HG02571 (cell line): ENCODE results near the gene MACROD2.
"Not testable (repeated sequence)": the region's sequence is repeated elsewhere in the genome, so short reads cannot be mapped to it uniquely, and the experiment has no call there.

Source experiments
- ATAC-seq: cut with Tn5 transposase; IDR thresholded peaks from one replicate; pipeline ENCODE4 v1.9.1; 2021; ENCODE audit warnings: mild to moderate bottlenecking, moderate library complexity; ENCODE audit not compliant: unreplicated experiment

The MACROD2 gene

DNA sequence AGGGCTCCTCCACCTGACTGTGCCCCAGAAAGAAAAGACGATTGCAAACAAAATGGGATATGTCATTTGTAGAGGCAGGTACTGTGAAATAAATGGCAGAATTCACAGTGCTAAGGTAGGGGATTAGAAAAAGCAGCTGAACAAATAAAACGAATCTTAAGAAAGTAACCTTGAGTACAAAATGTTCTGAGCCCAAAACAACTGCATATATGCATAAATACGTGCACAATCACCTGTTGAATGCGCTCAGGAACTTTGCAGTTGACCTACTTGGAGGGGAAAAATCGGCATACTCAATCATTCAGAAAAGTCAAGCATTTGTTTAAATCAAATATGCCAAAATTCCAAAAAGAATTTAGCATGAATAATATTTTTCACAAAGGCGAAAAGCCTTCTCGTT lies 1114.2 kb downstream of the MACROD2 start:
- ATAC-seq, result no peak

DNA sequence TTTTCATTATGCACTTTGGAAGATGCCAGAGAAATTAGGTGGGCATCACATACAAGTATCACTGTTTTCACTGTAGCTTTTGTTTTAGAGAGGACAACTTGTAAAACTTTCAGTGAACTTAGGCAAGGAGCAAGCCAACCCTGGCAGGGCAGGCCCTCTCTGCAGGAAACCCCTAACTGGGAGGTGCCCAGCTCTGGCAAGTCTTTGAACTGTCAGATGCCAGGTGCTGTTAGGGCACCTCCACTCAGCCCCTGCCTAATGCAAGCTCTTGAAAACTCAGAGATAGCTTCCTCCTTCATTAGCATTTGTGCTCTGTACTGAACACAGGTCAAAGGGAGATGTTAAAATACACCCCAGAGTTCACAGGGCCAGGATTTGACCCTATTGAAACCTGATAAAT lies 1116.3 kb downstream of the MACROD2 start:
- no peak for ATAC-seq

DNA sequence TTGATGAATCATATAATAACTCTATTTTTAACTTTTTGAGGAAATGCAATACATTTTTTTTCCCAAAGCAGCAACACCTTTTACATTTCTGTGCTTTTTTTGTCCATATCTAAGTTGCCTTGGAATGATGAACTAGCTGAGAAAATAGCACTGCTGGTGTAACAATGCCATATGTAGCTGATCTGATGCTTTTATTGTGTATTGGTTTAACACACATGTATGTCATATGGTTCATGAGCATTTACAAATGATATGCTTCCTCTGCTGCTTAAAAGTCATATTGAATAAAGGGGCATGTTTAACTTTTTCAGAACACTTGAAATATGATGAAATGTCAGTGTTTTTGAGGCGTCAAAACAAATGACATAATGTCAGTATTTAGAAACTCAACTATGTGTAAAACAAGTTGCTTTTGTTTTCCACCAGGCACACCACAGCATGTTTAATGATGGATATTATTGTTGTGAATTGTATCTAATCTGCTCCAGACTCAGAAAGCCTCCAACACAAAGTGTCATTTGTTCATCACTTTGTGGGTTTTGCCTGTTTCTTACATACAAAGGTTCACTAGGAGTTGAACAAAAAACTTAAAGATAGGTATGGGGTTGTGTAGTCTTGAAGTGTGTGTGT lies 1117.9 kb downstream of the MACROD2 start:
- no peak for ATAC-seq

- no peak for ATAC-seq
Observed at GRCh38 chr20:15119852-15120487, 1124.7 kb downstream of the MACROD2 start.

GRCh38 chr20:15122613-15123012 lies 1127.3 kb downstream of the MACROD2 start:
- ATAC-seq, result no peak

DNA sequence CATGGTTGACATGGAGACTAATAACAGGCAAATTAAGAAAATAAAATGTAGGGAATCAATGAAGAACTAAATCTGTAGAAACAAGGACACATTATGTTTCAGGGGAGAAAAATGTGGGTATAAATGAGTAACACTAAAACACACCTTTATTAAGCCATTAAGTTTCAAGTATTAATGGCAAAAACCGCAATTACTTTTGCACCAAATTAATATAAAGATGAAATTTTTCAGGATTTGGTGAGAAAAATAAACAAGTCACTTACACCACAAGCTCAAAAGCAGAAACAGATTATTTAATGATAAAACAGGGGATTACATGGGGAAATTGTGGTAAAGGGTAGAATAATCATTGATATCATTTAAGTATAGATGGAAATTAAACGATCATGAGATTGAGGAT lies 1135.9 kb downstream of the MACROD2 start:
- no peak for ATAC-seq

DNA sequence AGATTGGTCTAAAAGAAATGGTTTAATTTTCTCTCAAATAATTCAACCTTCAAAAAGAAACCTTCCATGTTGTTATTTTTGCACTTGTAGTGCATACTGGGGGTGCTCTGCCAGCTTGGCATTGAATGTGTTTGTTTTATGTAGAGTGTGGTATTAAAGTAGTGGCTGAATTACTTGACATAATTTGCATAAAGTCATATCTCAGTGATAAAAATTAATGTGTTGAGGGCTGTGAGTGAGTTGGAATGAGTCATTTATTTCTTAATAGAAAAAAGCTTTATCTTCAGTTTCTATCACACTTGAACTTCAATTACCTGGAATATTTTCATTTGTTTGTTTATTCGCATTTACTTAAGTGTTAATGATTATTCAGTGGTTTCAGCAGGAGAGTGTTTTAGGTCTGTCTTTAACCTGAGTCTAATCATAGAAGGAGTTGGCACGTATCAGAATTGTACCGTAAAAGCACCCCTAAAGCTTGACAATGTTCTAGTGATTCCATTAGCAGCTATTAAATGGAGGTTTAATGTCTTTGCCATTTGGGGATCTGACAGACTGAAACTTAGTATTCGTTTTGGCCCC lies 1143.3 kb downstream of the MACROD2 start:
- no peak for ATAC-seq

DNA sequence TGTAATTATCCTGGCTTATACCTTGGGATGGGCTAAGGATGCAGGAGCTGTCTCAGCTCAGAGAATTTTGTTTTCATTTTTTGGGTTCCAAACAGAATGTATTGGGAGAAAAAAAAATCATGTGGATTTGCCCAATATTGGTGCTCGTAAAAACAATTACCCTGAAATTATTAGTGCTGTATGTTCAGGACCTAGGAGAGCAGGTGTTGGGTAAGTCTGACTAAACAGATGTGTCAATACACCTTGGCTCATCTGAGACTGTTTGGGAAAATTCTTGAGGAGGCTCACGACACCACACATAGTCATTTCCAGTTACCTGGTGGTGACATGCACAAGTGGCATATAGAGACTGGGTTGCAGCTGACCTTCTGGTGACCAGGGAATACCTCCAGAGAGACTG lies 1144.2 kb downstream of the MACROD2 start:
- ATAC-seq, result no peak

DNA sequence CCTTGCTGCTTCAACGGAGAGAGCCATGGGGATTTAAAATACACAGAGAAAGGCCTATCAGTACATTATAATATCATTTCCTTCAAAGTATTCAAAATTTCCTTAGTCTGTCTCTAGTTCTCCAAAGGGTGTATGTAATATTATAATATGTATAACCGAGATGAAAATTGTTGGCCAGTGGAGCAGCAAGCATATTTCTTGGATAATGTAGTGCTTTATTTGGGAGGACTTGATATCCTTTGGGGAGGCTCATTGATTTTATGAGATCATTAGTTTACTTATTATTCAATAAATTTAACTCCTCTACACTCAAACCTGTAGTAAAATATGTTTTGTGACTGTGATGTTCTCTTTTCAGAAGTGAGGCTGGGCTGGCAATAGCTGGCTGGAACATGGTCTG lies 1145.0 kb downstream of the MACROD2 start:
- ATAC-seq, result no peak

DNA sequence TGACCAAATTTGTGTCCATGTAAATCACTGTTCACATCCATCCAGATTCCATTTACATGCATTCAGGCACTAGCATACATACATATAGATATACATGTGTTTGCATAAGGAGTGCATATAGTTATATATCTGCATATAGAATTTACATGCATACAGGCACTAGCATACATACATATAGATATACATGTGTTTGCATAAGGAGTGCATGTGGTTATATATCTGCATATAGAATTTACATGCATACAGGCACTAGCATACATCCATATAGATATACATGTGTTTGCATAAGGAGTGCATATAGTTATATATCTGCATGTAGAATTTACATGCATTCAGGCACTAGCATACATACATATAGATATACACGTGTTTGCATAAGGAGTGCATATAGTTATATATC lies 1145.6 kb downstream of the MACROD2 start:
- not testable (repeated sequence) for ATAC-seq

DNA sequence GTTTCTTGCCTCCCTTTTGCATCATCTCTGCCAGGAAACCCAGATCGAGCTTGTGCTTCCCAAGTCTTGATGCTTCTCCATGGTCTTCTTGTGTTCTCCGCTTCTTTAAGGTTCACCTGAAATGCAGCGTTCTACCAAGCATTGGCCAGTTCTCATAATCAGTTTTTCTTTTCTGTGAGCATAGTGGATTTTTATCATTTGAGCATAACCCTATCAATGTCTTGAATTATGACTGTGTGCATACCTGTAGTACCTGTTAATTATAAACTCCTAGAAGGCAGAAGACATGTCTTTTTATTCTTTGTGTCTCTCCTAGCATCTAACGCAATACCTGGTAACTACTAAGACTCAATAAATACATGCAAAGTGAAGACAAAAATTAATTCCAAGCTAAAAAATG lies 1146.5 kb downstream of the MACROD2 start:
- no peak for ATAC-seq

DNA sequence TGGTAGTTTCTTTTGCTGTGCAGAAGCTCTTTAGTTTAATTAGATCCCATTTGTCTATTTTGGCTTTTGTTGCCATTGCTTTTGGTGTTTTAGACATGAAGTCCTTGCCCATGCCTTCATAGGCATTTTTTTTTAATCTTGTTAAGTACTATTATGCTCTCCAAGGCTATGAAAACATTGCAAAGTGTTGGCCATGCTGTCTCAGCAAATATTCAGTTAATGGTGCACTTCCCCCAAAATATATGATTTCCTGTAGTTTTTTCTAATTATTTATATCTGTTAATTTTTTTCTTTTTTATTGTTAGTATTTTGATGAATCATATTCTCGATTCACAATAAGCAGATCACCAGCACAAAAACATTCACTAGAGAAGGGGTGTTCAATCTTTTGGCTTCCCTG lies 1148.2 kb downstream of the MACROD2 start:
- ATAC-seq, result no peak

DNA sequence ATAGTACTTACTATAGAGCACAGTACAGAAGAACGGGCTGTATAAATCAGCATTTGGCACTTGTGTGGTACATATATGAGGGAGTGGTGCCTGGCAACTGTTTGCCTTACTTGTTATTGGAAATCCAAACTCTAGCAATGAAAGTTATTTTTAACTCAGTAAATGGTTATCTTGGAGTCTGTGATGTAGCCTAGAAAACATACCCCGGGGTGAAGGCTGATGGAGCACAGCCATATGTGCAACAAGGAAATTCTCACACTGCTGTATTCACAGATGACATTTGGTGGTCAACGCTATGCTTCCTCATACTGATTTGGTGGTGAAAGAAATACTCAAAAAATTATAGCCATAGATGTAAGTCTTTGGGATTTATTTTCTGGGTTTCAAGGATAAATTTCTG lies 1149.6 kb downstream of the MACROD2 start:
- ATAC-seq, result no peak

- ATAC-seq, result no peak
Observed at GRCh38 chr20:15146948-15147347, 1151.6 kb downstream of the MACROD2 start.

GRCh38 chr20:15154070-15154469 lies 1158.8 kb downstream of the MACROD2 start:
- no peak for ATAC-seq

GRCh38 chr20:15155848-15156401 lies 1160.6 kb downstream of the MACROD2 start:
- no peak for ATAC-seq

GRCh38 chr20:15158533-15158932 lies 1163.2 kb downstream of the MACROD2 start:
- ATAC-seq, result no peak

DNA sequence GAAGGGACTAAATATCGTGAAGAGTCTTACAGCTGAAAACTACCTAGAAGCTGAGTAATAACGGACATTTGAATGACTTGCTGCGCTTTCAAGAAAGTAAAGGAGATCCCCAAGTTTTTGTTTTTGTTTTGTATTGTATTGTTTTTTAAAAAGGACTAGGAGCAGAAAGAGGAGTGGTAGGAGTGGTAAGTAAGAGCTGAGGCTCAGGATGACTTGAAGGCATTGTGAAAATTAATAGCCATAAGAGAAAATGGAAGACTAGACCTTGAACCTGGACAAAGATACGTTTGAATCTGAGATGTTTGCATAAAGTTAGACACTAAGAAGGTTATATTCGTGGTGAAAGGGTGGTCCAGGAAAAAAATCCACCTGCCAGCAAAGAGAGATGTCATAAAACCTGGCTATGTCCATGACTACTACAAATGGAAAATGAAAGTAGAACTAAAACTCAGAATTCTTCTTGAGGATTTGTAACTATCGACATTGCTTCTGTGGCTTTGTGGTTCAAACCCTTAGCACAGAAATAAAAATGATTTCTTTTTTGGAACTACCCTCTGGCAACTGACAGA lies 1166.8 kb downstream of the MACROD2 start:
- no peak for ATAC-seq

DNA sequence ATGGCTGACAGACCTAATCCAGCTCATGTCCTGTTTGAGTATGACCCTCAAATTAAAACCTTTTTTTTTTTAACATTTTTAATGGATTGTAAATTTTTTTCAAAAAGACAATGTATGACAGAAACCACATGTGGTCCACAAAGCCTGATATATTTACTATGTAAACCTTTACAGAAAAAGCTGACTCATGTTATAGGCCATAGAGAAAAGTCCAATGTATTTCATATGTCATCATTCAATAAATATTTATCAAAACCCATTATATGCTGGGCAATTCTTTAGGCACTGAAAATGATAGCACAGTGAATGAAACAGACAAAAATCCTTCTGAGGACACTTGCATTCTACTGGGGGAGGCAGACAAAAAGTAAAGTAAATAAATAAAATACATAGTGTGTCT lies 1168.3 kb downstream of the MACROD2 start:
- no peak for ATAC-seq

- no peak for ATAC-seq
Observed at GRCh38 chr20:15164726-15165125, 1169.4 kb downstream of the MACROD2 start.

- no peak for ATAC-seq
Observed at GRCh38 chr20:15166744-15167143, 1171.4 kb downstream of the MACROD2 start.

DNA sequence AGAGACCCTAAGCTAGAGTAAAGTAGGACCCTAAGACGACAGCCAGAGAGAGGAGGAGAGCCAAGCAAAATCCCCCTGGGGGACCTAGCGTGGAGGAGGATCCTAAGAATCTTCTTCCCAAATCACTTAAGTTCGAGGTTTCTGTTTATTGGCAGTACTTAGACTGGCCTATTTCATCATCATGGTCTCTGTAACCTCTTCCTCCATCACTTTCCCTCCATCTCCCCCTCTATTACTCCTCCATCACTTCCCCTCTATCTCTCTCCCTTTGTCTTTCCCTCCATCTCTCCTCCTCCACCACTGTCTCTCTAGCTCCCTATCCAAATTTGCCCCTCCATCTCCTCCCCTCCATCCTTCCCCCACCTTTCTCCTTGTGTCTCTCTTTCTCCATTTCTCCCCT lies 1175.7 kb downstream of the MACROD2 start:
- no peak for ATAC-seq
